ENCODE results near the gene LMX1B. TPM values are rescaled to one million over a fixed set of nuclear protein-coding genes. Genes with fewer than 3 reads are reported as not detected.

LMX1B gene
- polyA plus RNA-seq, 1 donor (not counting 4 experiments of a cell fraction or from before 2014, with no cell fraction given) = 0.24 TPM

GRCh38 chr9:126696401-126697145 lies 82.8 kb downstream of the LMX1B start:
- Histone ChIP-seq H3K4me3 (ENCODE audit: control insufficient read depth in 2 of 3, extremely low read depth in 1 of 3, insufficient read depth in 2 of 3, low read depth in 1 of 3, low read length in 3 of 3) (no peak overlapping the region), H2AFZ (ENCODE audit: control insufficient read depth, low read length) (no peak overlapping the region), H3K9me3 (ENCODE audit: control insufficient read depth, low read depth, low read length) (no peaks in the 10 kb centered on the region), H3K79me2 (ENCODE audit: control insufficient read depth, insufficient read depth, low read length) (no peaks in the 10 kb centered on the region), H3K27me3 (ENCODE audit: control insufficient read depth, extremely low read depth, insufficient read depth, low read length) (peaks cover 3% of the 10 kb centered on the region), H3K9ac (ENCODE audit: control insufficient read depth, extremely low read depth, insufficient read depth, low read length) (no peak overlapping the region), H4K20me1 (ENCODE audit: control insufficient read depth, extremely low read depth, insufficient read depth, low read length) (peaks cover 2% of the 10 kb centered on the region), H3K27ac (ENCODE audit: control insufficient read depth, insufficient read depth, low read length) (no peak overlapping the region), H3K36me3 (ENCODE audit: control insufficient read depth in 2 of 2, extremely low read depth in 1 of 2, insufficient read depth in 2 of 2, low read length in 2 of 2) (no peaks in the 10 kb centered on the region), H3K4me2 (ENCODE audit: control insufficient read depth, extremely low read depth, insufficient read depth, low read depth, low read length) (no peak overlapping the region), H3K9me1 (ENCODE audit: control insufficient read depth, extremely low read depth, insufficient read depth, low read length) (no peaks in the 10 kb centered on the region), H3K4me1 (ENCODE audit: control insufficient read depth, extremely low read depth, insufficient read depth, low read length) (peaks cover 12% of the 10 kb centered on the region)
- dilution Hi-C loops (cut with MboI; ENCODE audit: extremely low pct_ligation_motif_present, low sequenced_read_pairs) = no loop called here
- TF ChIP-seq EZH2 (IDR thresholded peaks at IDR 0.05; ENCODE audit: low read length) = no peak
- TF ChIP-seq CTCF (optimal IDR thresholded peaks at IDR 0.05 in 1 of 3, IDR thresholded peaks at IDR 0.05 in 1 of 3, conservative IDR thresholded peaks at IDR 0.05 in 1 of 3; ENCODE audit: extremely low read depth in 1 of 3, insufficient read depth in 2 of 3, low read length in 3 of 3) = no peak
- DNase-seq (ENCODE audit: low read depth, low spot score) = no peak
- no peak for FAIRE-seq

GRCh38 chr9:126697330-126697729 lies 83.6 kb downstream of the LMX1B start:
- no peaks in the 10 kb centered on the region for H3K79me2 ChIP-seq (ENCODE audit: control insufficient read depth, insufficient read depth, low read length)
- no peak overlapping the region for H3K4me2 ChIP-seq (ENCODE audit: control insufficient read depth, extremely low read depth, insufficient read depth, low read depth, low read length)
- no peak overlapping the region for H3K27ac ChIP-seq (ENCODE audit: control insufficient read depth, insufficient read depth, low read length)
- no peak overlapping the region for H2AFZ ChIP-seq (ENCODE audit: control insufficient read depth, low read length)
- DNase-seq (ENCODE audit: low read depth, low spot score) (no peak), FAIRE-seq (no peak)
- H4K20me1 ChIP-seq (ENCODE audit: control insufficient read depth, extremely low read depth, insufficient read depth, low read length) = peaks cover 2% of the 10 kb centered on the region
- dilution Hi-C loops (cut with MboI; ENCODE audit: extremely low pct_ligation_motif_present, low sequenced_read_pairs) = no loop called here
- H3K27me3 ChIP-seq (ENCODE audit: control insufficient read depth, extremely low read depth, insufficient read depth, low read length) = peaks cover 6% of the 10 kb centered on the region
- H3K9me3 ChIP-seq (ENCODE audit: control insufficient read depth, low read depth, low read length) = no peaks in the 10 kb centered on the region
- TF ChIP-seq EZH2 (IDR thresholded peaks at IDR 0.05; ENCODE audit: low read length) (no peak), CTCF (optimal IDR thresholded peaks at IDR 0.05 in 1 of 3, IDR thresholded peaks at IDR 0.05 in 1 of 3, conservative IDR thresholded peaks at IDR 0.05 in 1 of 3; ENCODE audit: extremely low read depth in 1 of 3, insufficient read depth in 2 of 3, low read length in 3 of 3) (no peak)
- H3K9me1 ChIP-seq (ENCODE audit: control insufficient read depth, extremely low read depth, insufficient read depth, low read length) = no peaks in the 10 kb centered on the region
- no peaks in the 10 kb centered on the region for H3K36me3 ChIP-seq (ENCODE audit: control insufficient read depth in 2 of 2, extremely low read depth in 1 of 2, insufficient read depth in 2 of 2, low read length in 2 of 2)
- peaks cover 12% of the 10 kb centered on the region for H3K4me1 ChIP-seq (ENCODE audit: control insufficient read depth, extremely low read depth, insufficient read depth, low read length)
- no peak overlapping the region for H3K4me3 ChIP-seq (ENCODE audit: control insufficient read depth in 2 of 3, extremely low read depth in 1 of 3, insufficient read depth in 2 of 3, low read depth in 1 of 3, low read length in 3 of 3)
- H3K9ac ChIP-seq (ENCODE audit: control insufficient read depth, extremely low read depth, insufficient read depth, low read length) = no peak overlapping the region
